GM19467 (cell line): ENCODE results near the gene LACTBL1.

Experiments used
- ATAC-seq: cut with Tn5 transposase; IDR thresholded peaks from one replicate; pipeline ENCODE4 v1.9.1; 2021; ENCODE audit warnings: mild to moderate bottlenecking, moderate library complexity; ENCODE audit not compliant: unreplicated experiment

The LACTBL1 gene

GRCh38 chr1:22978299-22978698 is 5.6 kb upstream of the LACTBL1 start:
- no peak for ATAC-seq

- peak; percentile 58 for ATAC-seq
Measured at GRCh38 chr1:22976461-22977243, 4.0 kb upstream of the LACTBL1 start.

- ATAC-seq, result no peak
Measured at GRCh38 chr1:22976127-22976460, 3.4 kb upstream of the LACTBL1 start.

GRCh38 chr1:22975694-22976093 is 3.0 kb upstream of the LACTBL1 start:
- no peak for ATAC-seq

- no peak for ATAC-seq
Measured at GRCh38 chr1:22971611-22972405, 858 bp downstream of the LACTBL1 start.

- no peak for ATAC-seq
Measured at GRCh38 chr1:22971161-22971560, 1.5 kb downstream of the LACTBL1 start.

- no peak for ATAC-seq
Measured at GRCh38 chr1:22970096-22970495, 2.6 kb downstream of the LACTBL1 start.

- ATAC-seq, result no peak
Measured at GRCh38 chr1:22969304-22969709, 3.4 kb downstream of the LACTBL1 start.

GRCh38 chr1:22967833-22968232 is 4.8 kb downstream of the LACTBL1 start:
- ATAC-seq, result no peak

GRCh38 chr1:22966309-22966708 is 6.4 kb downstream of the LACTBL1 start:
- no peak for ATAC-seq

GRCh38 chr1:22963044-22963677 is 9.5 kb downstream of the LACTBL1 start:
- no peak for ATAC-seq

- no peak for ATAC-seq
Measured at GRCh38 chr1:22962558-22962957, 10.1 kb downstream of the LACTBL1 start.

GRCh38 chr1:22959545-22960360 is 12.9 kb downstream of the LACTBL1 start:
- no peak for ATAC-seq

GRCh38 chr1:22958556-22958955 is 14.1 kb downstream of the LACTBL1 start:
- no peak for ATAC-seq

GRCh38 chr1:22957066-22957465 is 15.6 kb downstream of the LACTBL1 start:
- no peak for ATAC-seq

- no peak for ATAC-seq
Measured at GRCh38 chr1:22955146-22955545, 17.5 kb downstream of the LACTBL1 start.

- ATAC-seq, result no peak
Measured at GRCh38 chr1:22953740-22954141, 18.9 kb downstream of the LACTBL1 start.

- no peak for ATAC-seq
Measured at GRCh38 chr1:22953057-22953739, 19.5 kb downstream of the LACTBL1 start.

GRCh38 chr1:22952694-22953056 is 20.0 kb downstream of the LACTBL1 start:
- ATAC-seq, result no peak

GRCh38 chr1:22951796-22952195 is 20.9 kb downstream of the LACTBL1 start:
- no peak for ATAC-seq
